Body of pancreas (tissue), 4 donors: ENCODE results near the gene PLCB2.

Source experiments
- CTCF ChIP-seq, 7 experiments: fragments of 450-650 bp in 4 of 7; fragments of 200-600 bp in 3 of 7; sonication (generic) in 3 of 7; IDR thresholded peaks; one replicate each; pipeline ENCODE4 v1.5.1; 2016 to 2019; ENCODE audit warnings: antibody characterized with exemption in 7 of 7
- POLR2A ChIP-seq, 3 donors: fragments of 450-650 bp; IDR thresholded peaks; one replicate each; pipeline ENCODE4 v1.6.1; 2016; ENCODE audit warnings: antibody characterized with exemption in 3 of 3, mild to moderate bottlenecking in 2 of 3

DNA sequence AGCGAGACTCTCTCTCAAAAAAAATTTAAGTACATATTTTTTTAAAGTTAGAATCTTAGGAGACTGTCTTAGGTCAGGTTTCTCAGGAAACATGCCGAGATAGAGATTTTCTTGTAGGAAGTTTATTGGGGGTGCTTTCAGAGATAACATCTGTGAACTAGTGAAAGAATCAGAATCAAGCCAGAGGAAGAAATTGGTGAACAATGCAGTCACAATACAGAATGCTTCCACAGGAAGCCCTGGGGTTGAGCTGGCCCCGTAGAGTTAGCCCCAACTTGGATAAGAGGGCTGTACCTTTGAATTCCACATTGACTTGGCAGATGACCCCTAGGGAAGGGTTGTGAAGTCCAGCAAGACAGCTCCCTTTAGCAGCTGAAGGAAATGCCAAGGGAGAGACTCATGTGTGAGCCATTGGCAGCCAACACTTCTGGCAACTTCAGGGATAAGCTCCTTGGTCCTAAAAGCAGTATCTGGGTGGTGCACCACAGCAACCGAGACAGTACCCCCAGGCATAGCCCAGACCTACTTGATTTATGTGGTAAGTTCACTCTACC, 7.1 kb upstream of the PLCB2 start:
- no peak for TF ChIP-seq POLR2A (IDR thresholded peaks at IDR 0.05)
- TF ChIP-seq CTCF (IDR thresholded peaks at IDR 0.05), result no peak
